Measurements from ENCODE around the gene TMEM174.
"Not testable (repeated sequence)": the region's sequence is repeated elsewhere in the genome, so short reads cannot be mapped to it uniquely, and the experiment has no call there.

Gene TMEM174

DNA sequence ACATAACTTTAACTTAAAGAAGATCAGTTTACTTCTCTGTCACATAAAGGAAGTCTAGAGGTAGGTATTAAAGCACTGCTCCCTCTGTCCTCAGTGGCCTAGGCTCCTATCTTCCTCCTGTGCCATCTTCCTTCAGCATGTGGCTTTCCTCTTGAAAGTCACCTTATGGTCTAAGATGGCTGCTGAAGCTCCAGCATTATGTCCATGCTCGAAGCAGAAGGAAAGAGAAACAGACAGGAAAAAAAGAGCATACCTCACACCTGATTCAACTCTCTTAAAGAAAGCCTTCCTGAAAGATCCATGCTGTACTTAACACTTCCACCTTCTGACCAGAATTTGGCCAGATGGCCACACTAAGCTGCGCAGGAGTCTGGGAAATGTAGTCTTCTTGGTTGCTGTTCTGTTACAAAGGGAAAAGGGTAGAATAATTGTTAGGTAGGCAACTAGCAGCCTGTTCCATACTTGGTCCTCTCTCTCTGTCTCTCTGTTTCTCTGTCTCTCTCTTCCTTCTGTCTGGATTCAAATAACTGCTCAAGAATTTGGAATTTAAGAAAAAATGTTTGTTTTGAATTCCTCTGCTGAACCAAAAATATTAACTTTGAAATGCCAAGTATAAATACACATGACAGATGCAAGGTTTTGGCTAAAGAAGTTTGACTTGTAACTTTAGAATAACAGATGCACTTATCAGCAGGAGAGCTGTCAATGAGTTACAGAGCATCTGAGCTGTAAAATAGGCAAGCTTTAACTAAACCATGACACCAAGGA, 16.0 kb downstream of the TMEM174 start:
- H3K4me3 ChIP-seq (ENCODE audit: low read depth, low read length) = no peak overlapping the region
- DNase-seq (ENCODE audit: low read depth) = no peak

DNA sequence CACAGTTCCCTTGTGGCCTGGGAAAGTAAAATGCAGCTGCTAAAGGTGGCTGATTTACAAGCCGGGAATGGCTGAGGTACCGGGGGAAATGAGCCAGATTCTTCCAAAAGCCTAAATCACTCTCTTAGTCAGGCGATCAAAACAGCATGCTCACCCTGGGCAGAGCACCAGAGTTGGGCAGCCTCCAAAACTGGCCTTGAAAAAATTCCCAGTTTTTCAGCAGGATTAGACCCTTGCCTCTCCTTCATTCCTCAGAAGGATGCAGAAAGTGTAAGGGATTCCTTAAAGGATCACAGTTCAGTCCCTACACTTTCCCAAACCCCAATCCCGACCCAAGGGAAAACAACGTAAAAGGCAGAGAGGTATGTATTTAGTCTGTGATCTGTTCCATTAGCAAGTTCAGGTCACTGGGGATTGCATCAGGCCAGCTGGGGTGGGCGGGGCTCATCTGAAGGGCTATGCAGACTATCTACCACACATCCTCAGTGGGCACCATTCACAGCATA, 16.9 kb downstream of the TMEM174 start:
- H3K4me3 ChIP-seq (ENCODE audit: low read depth, low read length) = no peak overlapping the region
- peak; percentile 40 for DNase-seq (ENCODE audit: low read depth)

DNA sequence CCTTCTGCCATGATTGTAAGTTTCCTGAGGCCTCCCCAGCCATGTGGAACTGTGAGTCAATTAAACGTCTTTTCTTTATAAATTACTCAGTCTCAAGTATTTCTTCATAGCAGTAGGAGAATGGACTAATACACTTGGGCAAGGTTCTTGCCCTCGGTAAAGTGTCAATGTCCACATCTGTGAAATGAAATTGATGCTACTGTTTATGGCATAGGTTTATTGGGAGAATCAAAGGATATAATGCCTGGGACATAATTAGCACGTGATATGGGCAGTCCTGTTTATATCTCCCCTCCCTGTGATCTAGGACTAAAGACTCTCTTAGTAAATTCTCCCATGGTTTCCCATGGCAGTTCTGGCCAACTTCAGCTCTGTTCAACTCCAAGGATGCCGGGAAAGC, 19.4 kb downstream of the TMEM174 start:
- DNase-seq (ENCODE audit: low read depth) = no peak
- H3K4me3 ChIP-seq (ENCODE audit: low read depth, low read length) = no peak overlapping the region

DNA sequence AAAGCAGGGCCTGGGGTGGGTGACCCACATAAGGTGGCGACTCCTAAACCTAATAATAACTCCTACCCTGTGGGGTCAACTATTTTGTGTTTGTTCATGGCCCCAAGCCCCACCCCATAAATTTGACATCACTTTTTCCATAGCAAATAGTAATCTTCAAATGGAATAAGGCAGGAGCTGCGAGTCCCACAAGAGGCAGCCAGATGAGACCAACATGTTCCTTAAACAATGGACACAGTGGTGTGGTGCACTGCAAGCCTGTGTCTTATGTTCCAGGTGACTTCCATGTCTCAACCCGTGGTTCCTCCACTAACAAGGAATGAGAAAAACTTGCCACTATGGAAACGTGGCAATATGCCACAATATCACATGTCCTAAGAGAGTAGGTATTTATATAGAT, 20.6 kb downstream of the TMEM174 start:
- no peak for DNase-seq (ENCODE audit: low read depth)
- H3K4me3 ChIP-seq (ENCODE audit: low read depth, low read length) = no peak overlapping the region

DNA sequence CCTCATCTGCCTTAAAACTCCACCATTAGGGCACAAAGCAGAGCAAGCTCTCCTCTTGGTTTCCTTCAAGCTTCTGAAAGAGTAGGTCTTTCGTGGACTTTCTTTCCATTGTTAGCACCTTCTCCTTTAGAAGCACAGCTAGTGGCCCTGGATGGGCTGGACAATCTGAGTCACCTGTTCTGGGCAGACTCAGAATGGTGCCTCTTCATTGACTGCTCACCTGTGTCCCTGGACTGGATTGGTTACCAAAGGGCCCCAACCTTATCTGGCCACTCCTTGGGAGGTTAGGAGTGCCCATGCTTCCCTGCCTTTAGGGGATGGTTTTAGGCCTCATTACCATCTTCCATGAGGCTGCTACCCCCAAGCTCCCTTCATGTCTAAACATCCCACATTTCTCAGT, 23.2 kb downstream of the TMEM174 start:
- H3K4me3 ChIP-seq (ENCODE audit: low read depth, low read length) = no peak overlapping the region
- no peak for DNase-seq (ENCODE audit: low read depth)

DNA sequence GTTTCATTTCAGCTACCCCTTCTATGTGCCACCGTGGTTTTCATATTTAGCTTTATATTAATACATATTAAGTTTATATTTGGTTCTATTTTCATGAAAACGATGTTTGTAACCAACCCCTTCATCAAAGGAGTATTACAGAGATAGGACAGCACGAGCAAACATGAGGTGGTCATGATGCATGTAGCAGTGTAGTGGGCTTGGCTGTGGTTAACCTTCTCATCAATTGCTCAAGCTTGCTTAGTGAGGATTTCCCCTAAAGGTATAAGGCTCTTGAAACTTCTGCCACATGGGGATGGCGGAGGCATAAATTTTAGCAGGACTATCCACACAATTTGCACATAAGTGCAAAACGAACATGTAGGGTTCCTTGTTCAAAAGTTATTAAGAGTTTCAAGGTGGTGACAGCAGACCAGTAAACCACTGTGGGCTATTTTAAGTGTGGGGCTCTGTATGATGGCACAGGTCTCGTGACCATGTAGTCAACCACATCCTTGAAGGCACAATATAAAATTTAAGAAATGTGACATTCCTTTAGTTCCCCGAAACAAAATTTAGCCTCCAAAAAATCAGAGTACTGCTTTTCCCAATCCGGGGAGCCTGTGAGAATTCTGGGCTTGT, 24.8 kb downstream of the TMEM174 start:
- no peak overlapping the region for H3K4me3 ChIP-seq (ENCODE audit: low read depth, low read length)
- DNase-seq (ENCODE audit: low read depth) = no peak

DNA sequence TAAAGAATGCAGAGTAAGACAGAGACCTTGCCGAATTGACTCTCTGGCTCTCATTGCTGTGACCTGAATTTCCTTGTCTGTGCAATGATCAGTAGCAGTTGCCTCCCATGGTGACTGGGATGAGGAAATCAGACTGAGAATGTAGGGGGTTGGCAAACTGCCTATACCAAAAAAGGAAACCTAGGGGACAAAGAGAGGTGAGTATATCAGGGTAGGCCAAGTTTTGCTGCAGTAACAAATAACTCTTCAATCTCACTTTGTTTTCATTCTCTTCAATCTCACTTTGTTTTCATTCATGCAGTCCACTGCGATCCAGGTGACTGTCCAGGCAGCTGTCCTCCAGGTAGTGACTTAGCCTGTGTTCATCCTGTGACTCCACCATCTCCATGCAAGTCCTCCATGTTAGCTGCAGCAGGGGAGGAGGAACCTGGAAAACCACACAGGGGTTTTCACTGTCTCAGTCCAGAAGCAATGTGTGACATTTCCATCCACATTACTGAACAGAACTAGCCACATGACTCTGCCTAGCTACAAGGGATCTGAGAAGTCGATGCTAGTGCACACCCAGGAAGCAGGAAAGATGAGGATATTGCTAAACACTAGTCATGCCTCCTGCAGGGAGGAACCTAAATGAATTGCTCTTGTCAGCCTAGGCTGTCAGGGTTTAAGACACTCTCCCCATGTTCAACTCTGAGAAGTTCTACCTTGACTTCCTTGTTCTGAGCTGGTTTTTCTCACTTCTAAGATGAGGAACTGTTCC, 26.0 kb downstream of the TMEM174 start:
- no peak for DNase-seq (ENCODE audit: low read depth)
- H3K4me3 ChIP-seq (ENCODE audit: low read depth, low read length) = no peak overlapping the region

DNA sequence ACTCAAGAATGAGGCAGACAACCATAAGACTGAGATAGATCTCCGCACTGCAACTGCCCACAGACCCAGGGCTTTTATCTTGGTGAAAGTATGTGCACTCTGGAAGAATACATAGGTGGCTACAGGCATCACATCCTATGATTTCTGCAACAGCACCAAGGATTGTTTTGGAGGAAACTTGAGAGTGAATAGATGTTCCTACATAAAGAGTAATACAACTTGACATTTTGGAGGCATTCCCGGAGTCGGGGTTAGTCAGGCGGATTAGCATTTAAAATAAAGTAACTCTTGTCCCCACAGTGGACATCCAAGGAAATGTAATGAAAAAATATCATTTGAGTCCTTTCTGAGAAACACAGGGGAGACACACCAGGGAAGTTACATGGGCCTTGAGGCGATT, 26.7 kb downstream of the TMEM174 start:
- DNase-seq (ENCODE audit: low read depth) = no peak
- no peak overlapping the region for H3K4me3 ChIP-seq (ENCODE audit: low read depth, low read length)

DNA sequence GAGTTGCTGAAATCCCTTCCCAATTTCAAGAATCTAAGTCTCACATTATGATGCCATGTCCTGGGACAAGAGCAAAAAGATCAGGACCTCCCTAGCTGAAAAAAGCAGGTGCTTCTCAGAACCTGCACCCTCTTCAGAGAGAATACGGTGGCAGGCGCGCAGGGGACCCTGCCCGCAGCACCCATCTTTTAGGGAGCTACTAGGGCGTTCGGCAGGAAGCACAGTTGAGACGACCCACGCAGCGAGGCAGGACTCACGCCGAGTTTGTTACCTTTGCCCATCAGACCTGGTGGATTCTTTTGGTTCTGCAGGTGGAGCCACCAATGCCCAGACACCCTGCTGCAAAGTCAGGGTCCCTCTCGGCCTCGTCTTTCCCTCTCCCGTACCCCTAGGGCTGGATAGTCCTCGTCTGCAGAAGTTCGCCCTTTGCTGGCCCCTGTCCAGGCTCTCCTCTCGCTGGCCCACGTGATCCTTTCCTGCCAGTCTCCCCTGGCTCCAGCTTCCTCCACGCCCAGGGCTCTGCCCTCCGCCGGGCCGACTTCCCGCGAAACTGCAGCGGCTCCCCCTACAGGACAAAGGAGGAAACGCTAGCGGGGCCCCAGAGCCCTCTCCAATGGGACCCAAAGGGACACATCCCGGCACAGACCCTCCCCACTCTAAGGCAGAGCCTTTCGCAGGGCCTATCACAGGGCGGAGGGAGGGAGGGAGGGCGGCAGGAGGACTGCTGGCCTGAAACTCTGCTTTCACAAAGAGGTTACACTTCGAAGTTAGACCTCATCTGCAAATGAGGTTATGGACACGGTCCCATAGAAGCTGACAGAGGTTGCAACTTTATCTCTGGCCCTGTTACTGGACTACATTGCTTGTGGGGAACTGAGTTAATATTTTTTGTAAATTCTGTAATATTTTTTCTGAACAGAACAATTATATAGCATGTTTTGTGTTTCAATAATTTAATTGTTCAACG, 28.8 kb downstream of the TMEM174 start:
- H3K4me3 ChIP-seq (ENCODE audit: low read depth, low read length) = no peak overlapping the region
- no peak for DNase-seq (ENCODE audit: low read depth)

DNA sequence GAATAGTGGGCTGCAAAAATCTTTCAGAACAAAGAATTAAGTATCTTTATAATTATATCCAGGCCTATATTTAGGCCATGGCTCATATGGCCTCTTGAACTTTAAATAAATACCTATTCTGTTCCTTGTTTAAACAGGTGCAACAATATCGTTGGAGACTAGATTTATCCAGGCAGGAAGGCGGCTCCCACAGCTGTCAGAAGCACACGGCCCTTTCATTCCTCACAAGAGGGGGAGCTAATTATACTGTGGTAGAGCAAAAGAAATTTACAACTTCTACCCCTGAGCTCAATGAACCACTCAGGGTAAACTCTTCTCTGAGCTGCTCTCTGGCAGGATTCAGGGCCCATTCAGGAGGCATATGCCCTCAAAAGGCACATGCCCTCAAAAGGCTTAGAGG, 31.3 kb downstream of the TMEM174 start:
- no peak overlapping the region for H3K4me3 ChIP-seq (ENCODE audit: low read depth, low read length)
- DNase-seq (ENCODE audit: low read depth) = no peak

DNA sequence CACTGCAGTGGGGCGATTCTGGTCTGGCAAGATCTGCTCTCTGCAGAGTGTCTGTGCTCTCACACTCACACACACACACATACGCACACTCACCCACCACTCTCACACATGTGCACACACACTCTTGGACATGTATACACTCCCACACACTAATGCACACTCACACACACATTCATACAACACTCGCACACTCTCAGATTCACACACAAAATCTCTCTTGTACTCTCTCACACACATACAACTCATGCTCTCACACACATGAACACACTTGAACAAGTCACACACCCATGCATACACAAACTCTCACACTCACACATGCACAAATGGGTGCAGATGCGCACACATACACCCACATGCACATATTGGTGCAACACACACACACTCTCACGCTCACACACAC, 31.7 kb downstream of the TMEM174 start:
- H3K4me3 ChIP-seq (ENCODE audit: low read depth, low read length) = no peak overlapping the region

DNA sequence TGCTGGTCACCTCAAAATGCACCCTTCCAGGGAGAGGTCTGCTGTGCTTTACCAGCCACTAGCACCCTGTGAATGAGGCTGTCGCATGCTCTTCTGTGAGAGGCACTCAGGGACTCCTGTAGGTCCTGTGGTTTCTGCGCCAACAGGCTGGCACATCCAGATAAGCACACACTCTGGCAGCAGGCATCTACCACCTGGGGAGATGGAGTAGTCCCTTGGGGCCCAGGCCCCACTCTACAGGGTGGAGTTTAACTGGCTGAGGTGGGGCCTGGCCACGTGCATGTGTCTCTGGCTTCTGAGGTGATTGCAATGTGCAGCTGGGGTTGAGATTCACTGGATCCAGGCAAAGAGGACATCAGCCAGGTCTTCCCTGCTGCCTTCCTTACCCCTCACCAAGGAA, 32.3 kb downstream of the TMEM174 start:
- H3K4me3 ChIP-seq (ENCODE audit: low read depth, low read length) = no peak overlapping the region
- DNase-seq (ENCODE audit: low read depth) = no peak

More for the DNA sequence above, 31.7 kb downstream of the TMEM174 start:
- no peak for DNase-seq (ENCODE audit: low read depth)

DNA sequence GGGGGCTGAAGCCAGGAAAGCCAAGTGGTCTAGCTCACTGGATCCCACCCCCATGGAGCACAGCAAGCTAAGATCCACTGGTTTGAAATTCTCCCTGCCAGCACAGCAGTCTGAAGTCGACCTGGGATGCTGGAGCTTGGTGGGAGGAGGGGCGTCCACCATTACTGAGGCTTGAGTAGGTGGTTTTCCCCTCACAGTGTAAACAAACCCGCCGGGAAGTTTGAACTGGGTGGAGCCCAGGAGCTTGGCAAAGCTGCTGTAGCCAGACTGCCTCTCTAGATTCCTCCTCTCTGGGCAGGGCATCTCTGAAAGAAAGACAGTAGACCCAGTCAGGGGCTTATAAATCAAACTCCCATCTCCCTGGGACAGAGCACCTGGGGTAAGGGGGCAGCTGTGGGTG, 34.2 kb downstream of the TMEM174 start:
- not testable (repeated sequence) for H3K4me3 ChIP-seq (ENCODE audit: low read depth, low read length); DNase-seq (ENCODE audit: low read depth)

DNA sequence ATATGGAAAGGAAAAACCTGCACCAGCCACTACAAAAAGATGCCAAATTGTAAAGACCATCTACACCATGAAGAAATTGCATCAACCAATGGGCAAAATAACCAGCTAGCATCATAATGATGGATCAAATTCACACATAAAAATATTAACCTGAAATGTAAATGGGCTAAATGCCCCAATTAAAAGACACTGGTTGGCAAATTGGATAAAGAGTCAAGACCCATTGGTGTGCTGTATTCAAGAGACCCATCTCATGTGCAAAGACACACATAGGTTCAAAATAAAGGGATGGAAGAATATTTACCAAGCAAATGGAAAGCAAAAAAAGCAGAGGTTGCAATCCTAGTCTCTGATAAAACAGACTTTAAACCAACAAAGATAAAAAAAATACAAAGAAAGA, 36.1 kb downstream of the TMEM174 start:
- H3K4me3 ChIP-seq (ENCODE audit: low read depth, low read length); DNase-seq (ENCODE audit: low read depth): not testable (repeated sequence)

DNA sequence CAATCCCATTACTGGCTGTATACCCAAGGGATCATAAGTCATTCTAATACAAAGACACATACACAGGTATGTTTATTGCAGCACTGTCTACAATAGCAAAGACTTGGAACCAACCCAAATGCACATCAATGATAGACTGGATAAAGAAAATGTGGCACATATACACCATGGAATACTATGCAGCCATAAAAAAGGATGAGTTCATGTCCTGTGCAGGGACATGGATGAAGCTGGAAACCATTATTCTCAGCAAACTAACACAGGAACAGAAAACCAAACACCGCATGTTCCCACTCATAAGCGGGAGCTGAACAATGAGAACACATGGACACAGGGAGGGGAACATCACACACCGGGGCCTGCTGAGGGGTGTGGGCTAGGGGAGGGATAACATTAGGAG, 39.7 kb downstream of the TMEM174 start:
- not testable (repeated sequence) for H3K4me3 ChIP-seq (ENCODE audit: low read depth, low read length); DNase-seq (ENCODE audit: low read depth)

DNA sequence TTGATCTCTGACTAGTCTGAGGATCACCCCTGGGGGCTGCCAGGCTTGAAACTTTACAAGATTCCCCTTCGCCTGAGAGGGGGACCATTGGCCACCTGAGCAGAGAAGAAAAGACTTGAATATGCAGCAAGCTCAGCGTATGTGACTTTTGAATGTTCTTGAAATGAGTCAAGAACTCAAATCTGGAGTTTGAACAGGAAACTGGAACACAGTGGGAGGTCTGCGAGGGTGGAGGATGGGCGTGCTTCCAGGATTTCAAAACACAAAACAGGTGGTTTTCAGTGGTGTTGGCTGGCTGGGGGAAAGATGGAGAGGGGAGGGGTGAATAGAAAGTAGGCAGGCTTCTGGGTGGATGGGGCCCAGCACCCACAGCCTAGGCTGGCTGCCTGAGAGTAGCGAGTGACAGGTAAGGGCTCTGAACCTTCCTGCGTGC, 40.6 kb downstream of the TMEM174 start:
- H3K4me3 ChIP-seq (ENCODE audit: low read depth, low read length) = no peak overlapping the region
- DNase-seq (ENCODE audit: low read depth) = peak; percentile 76

DNA sequence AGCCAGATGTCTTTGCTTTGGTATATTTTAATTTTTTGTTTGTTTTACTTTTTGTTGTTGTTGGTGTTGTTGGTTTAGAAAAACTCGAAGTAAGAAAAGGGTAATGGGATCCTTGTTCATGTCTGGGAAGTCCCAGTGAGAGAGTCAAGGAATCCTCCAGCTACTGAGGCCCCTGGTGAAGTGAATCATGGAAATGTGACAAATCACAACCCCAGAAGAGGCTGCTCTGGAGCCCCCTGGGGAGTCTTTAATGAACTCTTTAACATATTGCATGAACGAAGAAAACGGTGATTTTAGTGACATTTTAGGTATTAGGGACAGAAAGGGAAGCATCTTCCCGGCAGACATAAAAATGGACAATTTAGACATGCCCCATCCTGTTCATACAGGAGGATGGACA, 41.3 kb downstream of the TMEM174 start:
- H3K4me3 ChIP-seq (ENCODE audit: low read depth, low read length) = no peak overlapping the region
- no peak for DNase-seq (ENCODE audit: low read depth)

DNA sequence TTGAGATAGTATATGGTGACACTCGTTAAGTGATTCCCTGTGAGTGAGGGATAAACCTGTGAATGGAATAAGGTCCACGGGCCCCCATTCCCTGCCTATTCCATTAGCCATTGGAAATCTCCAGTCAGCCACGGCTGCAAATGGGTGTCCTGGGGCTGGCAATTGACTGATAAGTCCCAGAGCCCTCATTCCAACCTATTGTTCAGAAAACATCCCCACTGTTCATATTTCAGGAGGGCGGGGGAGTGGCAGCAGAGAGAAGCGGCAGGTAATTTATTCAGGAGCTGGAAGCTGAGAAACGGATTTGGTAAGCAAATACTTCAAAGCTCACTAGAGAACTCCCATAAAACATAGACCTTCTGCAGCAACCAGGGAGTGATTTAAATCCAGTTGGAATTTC, 42.0 kb downstream of the TMEM174 start:
- DNase-seq (ENCODE audit: low read depth) = no peak
- H3K4me3 ChIP-seq (ENCODE audit: low read depth, low read length) = no peak overlapping the region

DNA sequence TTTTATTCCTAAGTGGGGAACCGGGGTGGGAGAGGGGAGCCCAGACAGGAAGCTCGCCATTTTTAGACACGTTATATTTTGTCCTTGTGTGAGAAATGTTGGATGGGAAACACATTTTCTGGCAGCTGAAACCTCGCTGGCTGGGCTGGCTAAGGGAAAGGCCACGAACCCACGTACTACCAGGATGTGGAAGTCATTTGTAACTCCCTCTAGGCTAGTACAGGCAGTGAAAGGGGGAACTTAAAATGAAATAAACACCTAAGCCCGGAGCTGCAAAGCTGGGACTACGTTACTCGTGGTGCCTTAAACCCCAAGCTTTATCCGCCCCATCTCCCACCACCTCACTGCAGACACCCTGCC, 42.5 kb downstream of the TMEM174 start:
- DNase-seq (ENCODE audit: low read depth) = no peak
- H3K4me3 ChIP-seq (ENCODE audit: low read depth, low read length) = peak overlapping the region; percentile 47

All from skeletal muscle cell (primary cell).